SK-N-SH (cell line): ENCODE measurements around the gene BMP7.

Source experiments
- CHD2 ChIP-seq: fragments of 150-350 bp; IDR thresholded peaks from 2 replicates; pipeline ENCODE4 v1.6.1; 2018; ENCODE audit warnings: low read length; ENCODE audit not compliant: partially characterized antibody
- EZH2phosphoT487 ChIP-seq: fragments of 200-600 bp; sonication (generic); IDR thresholded peaks from 2 replicates; pipeline ENCODE4 v1.6.1; 2017; ENCODE audit warnings: low read depth, mixed run types, mild to moderate bottlenecking, antibody characterized with exemption, moderate library complexity, borderline replicate concordance
- GABPA ChIP-seq: IDR thresholded peaks from 2 replicates; pipeline ENCODE4 v1.4.0; 2012; ENCODE audit warnings: low read depth, mild to moderate bottlenecking
- MXI1 ChIP-seq: IDR thresholded peaks from 2 replicates; pipeline ENCODE4 v1.6.1; 2012; ENCODE audit warnings: mild to moderate bottlenecking, low read depth, low read length, improper control_type of control experiment
- POLR2AphosphoS5 ChIP-seq: IDR thresholded peaks from 2 replicates; pipeline ENCODE4 v1.6.1; 2012; ENCODE audit warnings: low read depth, low read length
- RAD21 ChIP-seq: IDR thresholded peaks from 2 replicates; pipeline ENCODE4 v1.6.1; 2012; ENCODE audit warnings: mild to moderate bottlenecking, low read length
- TAF1 ChIP-seq: IDR thresholded peaks from 2 replicates; pipeline ENCODE4 v1.6.1; 2012; ENCODE audit warnings: low read depth, mild to moderate bottlenecking, low read length, moderate library complexity, borderline replicate concordance
- YY1 ChIP-seq: IDR thresholded peaks from 2 replicates; pipeline ENCODE4 v1.4.0; 2012; ENCODE audit warnings: low read depth, mild to moderate bottlenecking
- TF ChIP-seq, protein P1 (sequence below): fragments of 200-600 bp; sonication (generic); IDR thresholded peaks from 2 replicates; pipeline ENCODE4 v1.6.1; 2017; ENCODE audit warnings: antibody characterized with exemption, mild to moderate bottlenecking, moderate library complexity
- TF ChIP-seq, protein P2 (sequence below): IDR thresholded peaks from 2 replicates; pipeline ENCODE4 v1.4.0; 2012; ENCODE audit warnings: low read depth
- TF ChIP-seq, protein P3 (sequence below): IDR thresholded peaks from 2 replicates; pipeline ENCODE4 v1.4.0; 2012; ENCODE audit warnings: low read depth, borderline replicate concordance

DNA sequence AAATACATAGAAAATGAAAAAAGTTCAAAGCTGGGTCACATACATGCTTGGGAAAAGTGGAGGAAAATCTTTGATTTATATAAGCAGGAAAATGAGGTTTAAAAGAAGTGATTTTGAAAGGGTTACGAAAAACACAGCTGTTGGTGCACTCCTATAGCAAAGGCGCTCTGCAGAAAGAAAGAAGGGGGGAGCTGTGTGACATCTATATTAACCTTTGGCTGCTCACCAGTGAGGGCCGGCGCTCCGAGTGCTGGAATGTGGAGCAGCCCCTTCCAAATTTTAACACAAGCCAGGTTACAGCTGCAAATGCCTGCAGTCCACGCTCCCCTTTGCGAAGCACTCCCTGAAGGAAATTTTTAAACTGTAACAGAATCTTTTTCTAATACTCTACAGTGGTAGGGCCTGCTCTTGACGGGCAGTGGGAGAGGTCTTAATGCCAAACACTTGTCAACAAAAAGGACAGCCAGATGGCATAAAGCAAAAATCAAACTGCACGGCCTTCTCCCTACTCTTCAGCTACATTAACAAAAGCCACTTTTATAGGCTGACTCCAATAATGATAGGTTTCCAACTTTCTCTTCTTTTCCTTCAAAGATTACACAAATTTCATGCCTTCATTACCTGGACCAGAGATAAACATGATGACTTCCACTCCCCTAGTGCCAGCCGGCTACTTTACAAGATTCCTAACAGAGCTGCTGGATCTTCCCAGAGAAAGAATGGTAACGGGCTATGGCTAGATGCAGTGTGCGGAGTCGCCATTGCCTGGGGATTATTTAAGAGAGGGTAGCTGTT, 4.8 kb downstream of the BMP7 start:
- TF ChIP-seq YY1: no peak
- TF ChIP-seq, protein P1, sequence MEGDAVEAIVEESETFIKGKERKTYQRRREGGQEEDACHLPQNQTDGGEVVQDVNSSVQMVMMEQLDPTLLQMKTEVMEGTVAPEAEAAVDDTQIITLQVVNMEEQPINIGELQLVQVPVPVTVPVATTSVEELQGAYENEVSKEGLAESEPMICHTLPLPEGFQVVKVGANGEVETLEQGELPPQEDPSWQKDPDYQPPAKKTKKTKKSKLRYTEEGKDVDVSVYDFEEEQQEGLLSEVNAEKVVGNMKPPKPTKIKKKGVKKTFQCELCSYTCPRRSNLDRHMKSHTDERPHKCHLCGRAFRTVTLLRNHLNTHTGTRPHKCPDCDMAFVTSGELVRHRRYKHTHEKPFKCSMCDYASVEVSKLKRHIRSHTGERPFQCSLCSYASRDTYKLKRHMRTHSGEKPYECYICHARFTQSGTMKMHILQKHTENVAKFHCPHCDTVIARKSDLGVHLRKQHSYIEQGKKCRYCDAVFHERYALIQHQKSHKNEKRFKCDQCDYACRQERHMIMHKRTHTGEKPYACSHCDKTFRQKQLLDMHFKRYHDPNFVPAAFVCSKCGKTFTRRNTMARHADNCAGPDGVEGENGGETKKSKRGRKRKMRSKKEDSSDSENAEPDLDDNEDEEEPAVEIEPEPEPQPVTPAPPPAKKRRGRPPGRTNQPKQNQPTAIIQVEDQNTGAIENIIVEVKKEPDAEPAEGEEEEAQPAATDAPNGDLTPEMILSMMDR: no peak
- no peak for TF ChIP-seq POLR2AphosphoS5
- TF ChIP-seq RAD21: no peak
- TF ChIP-seq TAF1: no peak
- TF ChIP-seq, protein P2, sequence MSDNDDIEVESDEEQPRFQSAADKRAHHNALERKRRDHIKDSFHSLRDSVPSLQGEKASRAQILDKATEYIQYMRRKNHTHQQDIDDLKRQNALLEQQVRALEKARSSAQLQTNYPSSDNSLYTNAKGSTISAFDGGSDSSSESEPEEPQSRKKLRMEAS: no peak
- TF ChIP-seq GABPA: no peak
- no peak for TF ChIP-seq MXI1
- TF ChIP-seq, protein P3, sequence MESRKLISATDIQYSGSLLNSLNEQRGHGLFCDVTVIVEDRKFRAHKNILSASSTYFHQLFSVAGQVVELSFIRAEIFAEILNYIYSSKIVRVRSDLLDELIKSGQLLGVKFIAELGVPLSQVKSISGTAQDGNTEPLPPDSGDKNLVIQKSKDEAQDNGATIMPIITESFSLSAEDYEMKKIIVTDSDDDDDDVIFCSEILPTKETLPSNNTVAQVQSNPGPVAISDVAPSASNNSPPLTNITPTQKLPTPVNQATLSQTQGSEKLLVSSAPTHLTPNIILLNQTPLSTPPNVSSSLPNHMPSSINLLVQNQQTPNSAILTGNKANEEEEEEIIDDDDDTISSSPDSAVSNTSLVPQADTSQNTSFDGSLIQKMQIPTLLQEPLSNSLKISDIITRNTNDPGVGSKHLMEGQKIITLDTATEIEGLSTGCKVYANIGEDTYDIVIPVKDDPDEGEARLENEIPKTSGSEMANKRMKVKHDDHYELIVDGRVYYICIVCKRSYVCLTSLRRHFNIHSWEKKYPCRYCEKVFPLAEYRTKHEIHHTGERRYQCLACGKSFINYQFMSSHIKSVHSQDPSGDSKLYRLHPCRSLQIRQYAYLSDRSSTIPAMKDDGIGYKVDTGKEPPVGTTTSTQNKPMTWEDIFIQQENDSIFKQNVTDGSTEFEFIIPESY: no peak
- no peak for TF ChIP-seq EZH2phosphoT487
- TF ChIP-seq CHD2: no peak
